KMS-11 (cell line): ENCODE data around the gene PHB1.

Experiments used
- H2AFZ ChIP-seq: fragments of 200-600 bp; sonication (generic); 2 replicates; pipeline ENCODE4 v1.6.1; 2016; ENCODE audit warnings: antibody characterized with exemption, mixed run types, low read depth
- H3K27ac ChIP-seq: fragments of 200-600 bp; sonication (generic); 2 replicates; pipeline ENCODE4 v1.6.1; 2016; ENCODE audit warnings: mild to moderate bottlenecking, mixed run types
- H3K27me3 ChIP-seq: fragments of 200-600 bp; sonication (generic); 2 replicates; pipeline ENCODE4 v1.6.1; 2017; ENCODE audit warnings: mild to moderate bottlenecking, low read depth, mixed run types, moderate library complexity; ENCODE audit not compliant: insufficient read depth
- H3K36me3 ChIP-seq: fragments of 200-600 bp; sonication (generic); 2 replicates; pipeline ENCODE4 v1.6.1; 2017; ENCODE audit warnings: mild to moderate bottlenecking, mixed run types; ENCODE audit not compliant: insufficient read depth
- H3K4me1 ChIP-seq: fragments of 200-600 bp; sonication (generic); 2 replicates; pipeline ENCODE4 v1.6.1; 2016; ENCODE audit warnings: mild to moderate bottlenecking, low read depth, mixed run types; ENCODE audit not compliant: poor library complexity, severe bottlenecking
- H3K4me2 ChIP-seq: fragments of 200-600 bp; sonication (generic); 2 replicates; pipeline ENCODE4 v1.7.0; 2016; ENCODE audit warnings: mild to moderate bottlenecking, mixed run types
- H3K4me3 ChIP-seq: fragments of 200-600 bp; sonication (generic); IDR thresholded peaks from 2 replicates; pipeline ENCODE4 v1.6.1; 2017; ENCODE audit warnings: low read depth, low read length, mixed read lengths; ENCODE audit not compliant: insufficient read depth
- H3K79me2 ChIP-seq: fragments of 200-600 bp; sonication (generic); 2 replicates; pipeline ENCODE4 v1.6.1; 2016; ENCODE audit warnings: low read depth, mixed run types; ENCODE audit not compliant: insufficient read depth
- H3K9ac ChIP-seq: fragments of 200-600 bp; sonication (generic); 2 replicates; pipeline ENCODE4 v1.6.1; 2016; ENCODE audit warnings: mild to moderate bottlenecking, mixed run types
- H4K20me1 ChIP-seq: fragments of 200-600 bp; sonication (generic); 2 replicates; pipeline ENCODE4 v1.6.1; 2016; ENCODE audit warnings: mild to moderate bottlenecking, mixed run types; ENCODE audit not compliant: insufficient read depth
- TF ChIP-seq, protein P1 (sequence below): fragments of 200-600 bp; sonication (generic); conservative IDR thresholded peaks from 2 replicates; pipeline ENCODE4 v1.6.1; 2017; ENCODE audit warnings: low read depth, mild to moderate bottlenecking, antibody characterized with exemption, low read length, moderate library complexity, mixed read lengths

PHB1 gene

DNA sequence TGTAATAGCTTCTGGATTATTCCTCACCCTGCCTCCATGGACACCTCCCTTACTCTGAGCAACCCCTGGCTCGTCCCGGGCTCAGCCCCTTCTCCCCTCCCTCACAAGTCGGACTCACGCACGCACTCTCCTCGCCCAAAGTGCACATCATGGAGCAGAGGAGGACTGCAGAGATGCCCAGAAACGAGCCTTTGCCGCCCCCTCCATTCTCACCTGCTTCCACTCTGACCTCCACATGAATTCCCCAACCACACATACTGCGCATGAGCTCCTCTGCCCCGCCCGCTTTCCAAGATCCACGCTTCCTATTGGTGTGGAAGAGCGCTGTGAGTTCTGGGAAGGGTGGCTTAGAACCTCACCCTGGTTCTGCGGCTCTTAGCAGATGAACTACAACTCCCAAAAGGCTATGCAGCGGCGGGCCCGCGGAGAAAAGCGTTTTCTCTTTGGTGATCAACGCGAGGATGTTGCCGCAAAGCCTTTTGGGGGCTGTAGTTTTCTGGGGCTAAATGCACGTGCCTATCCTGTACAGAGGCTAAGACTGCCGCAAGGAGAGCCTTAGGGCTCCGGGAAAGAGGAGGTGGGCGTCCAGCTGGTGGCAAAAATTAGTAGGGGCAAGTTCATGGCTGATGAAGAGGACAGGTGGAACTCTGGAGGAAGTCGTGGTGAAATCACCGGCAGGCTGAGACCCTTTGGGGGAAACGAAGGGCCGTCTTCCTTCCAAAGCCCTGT lies at the start of gene PHB1:
Gene PHB1, minus strand, starts transcription at position 261 of the 729 bp plus-strand sequence. CDS start 1,618 bp downstream, outside the sequence.
- no peak within 1 kb of the TSS for H3K27ac ChIP-seq
- H3K36me3 ChIP-seq = peaks cover 6% of the 10 kb centered on the region; the same call in 1 of the 2 replicates
- H3K27me3 ChIP-seq = no peaks in the 10 kb centered on the region
- TF ChIP-seq, protein P1, sequence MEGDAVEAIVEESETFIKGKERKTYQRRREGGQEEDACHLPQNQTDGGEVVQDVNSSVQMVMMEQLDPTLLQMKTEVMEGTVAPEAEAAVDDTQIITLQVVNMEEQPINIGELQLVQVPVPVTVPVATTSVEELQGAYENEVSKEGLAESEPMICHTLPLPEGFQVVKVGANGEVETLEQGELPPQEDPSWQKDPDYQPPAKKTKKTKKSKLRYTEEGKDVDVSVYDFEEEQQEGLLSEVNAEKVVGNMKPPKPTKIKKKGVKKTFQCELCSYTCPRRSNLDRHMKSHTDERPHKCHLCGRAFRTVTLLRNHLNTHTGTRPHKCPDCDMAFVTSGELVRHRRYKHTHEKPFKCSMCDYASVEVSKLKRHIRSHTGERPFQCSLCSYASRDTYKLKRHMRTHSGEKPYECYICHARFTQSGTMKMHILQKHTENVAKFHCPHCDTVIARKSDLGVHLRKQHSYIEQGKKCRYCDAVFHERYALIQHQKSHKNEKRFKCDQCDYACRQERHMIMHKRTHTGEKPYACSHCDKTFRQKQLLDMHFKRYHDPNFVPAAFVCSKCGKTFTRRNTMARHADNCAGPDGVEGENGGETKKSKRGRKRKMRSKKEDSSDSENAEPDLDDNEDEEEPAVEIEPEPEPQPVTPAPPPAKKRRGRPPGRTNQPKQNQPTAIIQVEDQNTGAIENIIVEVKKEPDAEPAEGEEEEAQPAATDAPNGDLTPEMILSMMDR = no peak
- H2AFZ ChIP-seq = peak within 1 kb of the TSS; percentile 66
- H3K4me1 ChIP-seq = peaks cover 15% of the 10 kb centered on the region
- peaks cover 12% of the 10 kb centered on the region for H3K79me2 ChIP-seq
- H4K20me1 ChIP-seq = no peaks in the 10 kb centered on the region
- peak within 1 kb of the TSS; percentile 36; the same call in 1 of the 2 replicates for H3K9ac ChIP-seq
- no peak within 1 kb of the TSS for H3K4me3 ChIP-seq
- peak within 1 kb of the TSS; percentile 89 for H3K4me2 ChIP-seq

GRCh38 chr17:49464049-49464448 lies 49.4 kb upstream of the PHB1 start:
- H3K79me2 ChIP-seq = no peaks in the 10 kb centered on the region
- H3K4me3 ChIP-seq = no peak overlapping the region
- no peak overlapping the region for H3K9ac ChIP-seq
- no peaks in the 10 kb centered on the region for H3K36me3 ChIP-seq
- no peaks in the 10 kb centered on the region for H4K20me1 ChIP-seq
- H3K4me2 ChIP-seq = no peak overlapping the region
- TF ChIP-seq, protein P1 = no peak
- H3K27me3 ChIP-seq = peaks cover 100% of the 10 kb centered on the region
- no peak overlapping the region for H3K27ac ChIP-seq
- no peaks in the 10 kb centered on the region for H3K4me1 ChIP-seq
- H2AFZ ChIP-seq = no peak overlapping the region

DNA sequence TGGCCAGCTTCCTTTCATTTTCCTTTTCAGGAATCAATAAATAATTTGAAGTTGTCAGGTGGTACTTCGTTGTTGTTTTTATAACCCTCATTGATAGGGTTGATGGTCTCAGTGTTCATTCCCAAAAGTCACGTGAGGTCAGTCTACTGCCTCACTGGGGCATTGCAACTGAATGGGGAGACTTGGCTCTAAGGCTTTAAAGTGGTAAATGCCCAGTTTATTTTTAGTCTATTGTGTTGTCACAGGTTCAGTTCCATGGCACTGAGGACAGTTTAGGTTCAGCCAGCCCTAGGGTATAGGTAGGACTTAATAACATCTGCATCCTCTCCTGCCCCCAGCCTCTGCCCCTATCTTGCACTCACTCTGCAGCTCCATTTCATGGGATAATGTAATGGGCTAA lies 46.9 kb upstream of the PHB1 start:
- H3K4me1 ChIP-seq = no peaks in the 10 kb centered on the region
- TF ChIP-seq, protein P1 = no peak
- H3K36me3 ChIP-seq = no peaks in the 10 kb centered on the region
- H3K27me3 ChIP-seq = peaks cover 100% of the 10 kb centered on the region
- no peaks in the 10 kb centered on the region for H4K20me1 ChIP-seq
- no peak overlapping the region for H3K27ac ChIP-seq
- H3K4me3 ChIP-seq = no peak overlapping the region
- H3K9ac ChIP-seq = no peak overlapping the region
- no peak overlapping the region for H3K4me2 ChIP-seq
- no peaks in the 10 kb centered on the region for H3K79me2 ChIP-seq
- H2AFZ ChIP-seq = no peak overlapping the region

- H4K20me1 ChIP-seq = no peaks in the 10 kb centered on the region
- peaks cover 100% of the 10 kb centered on the region for H3K27me3 ChIP-seq
- H3K4me2 ChIP-seq = no peak overlapping the region
- H3K4me3 ChIP-seq = no peak overlapping the region
- H3K27ac ChIP-seq = no peak overlapping the region
- TF ChIP-seq, protein P1 = no peak
- H3K36me3 ChIP-seq = no peaks in the 10 kb centered on the region
- H2AFZ ChIP-seq = no peak overlapping the region
- H3K79me2 ChIP-seq = no peaks in the 10 kb centered on the region
- H3K9ac ChIP-seq = no peak overlapping the region
- H3K4me1 ChIP-seq = no peaks in the 10 kb centered on the region
These were observed 45.7 kb upstream of the PHB1 start for GRCh38 chr17:49460401-49460800.
